HepG2 (cell line): ENCODE data around the gene GLIS2. TPM values are rescaled to one million over a fixed set of nuclear protein-coding genes. Genes with fewer than 3 reads are reported as not detected.

Experiments
- ATF4 ChIP-seq, 2 experiments: fragments of 450-650 bp in 1 of 2; sonication (generic) in 1 of 2; formaldehyde crosslinking; IDR thresholded peaks; 2 replicates each; pipeline versions ENCODE4 v1.5.0 to v1.8.0; 2020 to 2022; ENCODE audit warnings: mild to moderate bottlenecking in 1 of 2, missing genetic modification reagents in 1 of 2
- CBFB ChIP-seq: sonication (generic); formaldehyde crosslinking; IDR thresholded peaks from 2 replicates; pipeline ENCODE4 v1.4.0; 2020; ENCODE audit warnings: missing genetic modification reagents
- FOXC1 ChIP-seq: sonication (generic); formaldehyde crosslinking; IDR thresholded peaks from 2 replicates; pipeline ENCODE4 v1.8.0; 2022; ENCODE audit warnings: mild to moderate bottlenecking, missing genetic modification reagents, borderline replicate concordance
- HNRNPK ChIP-seq: fragments of 200-400 bp; formaldehyde crosslinking; IDR thresholded peaks from 2 replicates; pipeline ENCODE4 v1.6.1; 2018; ENCODE audit warnings: low read length, low read depth, moderate library complexity, mild to moderate bottlenecking; ENCODE audit not compliant: poor library complexity, severe bottlenecking
- HOMEZ ChIP-seq: IDR thresholded peaks from 2 replicates; pipeline ENCODE4 v1.6.1; 2016; ENCODE audit warnings: low read depth
- JUND ChIP-seq: sonication (generic); formaldehyde crosslinking; IDR thresholded peaks from 2 replicates; pipeline ENCODE4 v1.8.0; 2022; ENCODE audit warnings: mild to moderate bottlenecking, missing genetic modification reagents
- KDM2A ChIP-seq: sonication (generic); formaldehyde crosslinking; IDR thresholded peaks from 2 replicates; pipeline ENCODE4 v1.4.0; 2020; ENCODE audit warnings: low read depth, missing genetic modification reagents, borderline replicate concordance
- NBN ChIP-seq: fragments of 450-650 bp; conservative IDR thresholded peaks from 2 replicates; pipeline ENCODE4 v1.6.1; 2017
- RAD51 ChIP-seq: fragments of 450-650 bp; IDR thresholded peaks from 2 replicates; pipeline ENCODE4 v1.6.1; 2016; ENCODE audit warnings: borderline replicate concordance
- SAFB2 ChIP-seq: sonication (generic); formaldehyde crosslinking; IDR thresholded peaks from 2 replicates; pipeline ENCODE4 v1.5.1; 2020; ENCODE audit warnings: missing genetic modification reagents, low read depth, mild to moderate bottlenecking, borderline replicate concordance
- TAF15 ChIP-seq: fragments of 200-400 bp; formaldehyde crosslinking; IDR thresholded peaks from one replicate; pipeline ENCODE4 v1.6.1; 2018; ENCODE audit warnings: mild to moderate bottlenecking, low read depth, low read length; ENCODE audit not compliant: poor library complexity, severe bottlenecking
- ZNF350 ChIP-seq: sonication (generic); formaldehyde crosslinking; IDR thresholded peaks from 2 replicates; pipeline ENCODE4 v1.4.0; 2020; ENCODE audit warnings: mild to moderate bottlenecking, low read depth, missing genetic modification reagents, borderline replicate concordance
- ZNF367 ChIP-seq: sonication (generic); formaldehyde crosslinking; IDR thresholded peaks from 2 replicates; pipeline ENCODE4 v1.4.0; 2020; ENCODE audit warnings: missing genetic modification reagents, borderline replicate concordance
- ZNF510 ChIP-seq: sonication (generic); formaldehyde crosslinking; IDR thresholded peaks from 2 replicates; pipeline ENCODE4 v1.4.0; 2020; ENCODE audit warnings: low read depth, mild to moderate bottlenecking, missing genetic modification reagents
- ZNF556 ChIP-seq: sonication (generic); formaldehyde crosslinking; IDR thresholded peaks from 2 replicates; pipeline ENCODE4 v1.4.0; 2020; ENCODE audit warnings: mild to moderate bottlenecking, missing genetic modification reagents, borderline replicate concordance
- ZNF619 ChIP-seq: sonication (generic); formaldehyde crosslinking; IDR thresholded peaks from 2 replicates; pipeline ENCODE4 v1.4.0; 2020; ENCODE audit warnings: mild to moderate bottlenecking, missing genetic modification reagents
- polyA plus RNA-seq, 8 experiments: library from polyadenylated mRNA; depleted of rRNA in 3 of 8; stranded (reverse) in 7 of 8; unstranded in 1 of 8; fragments of >200 nt; fragmentation: Illumina TruSeq in 4 of 8; extraction: Trizol in 4 of 8; gene quantifications; 2 replicates each; pipeline versions ENCODE4 v1.2.1 to v1.2.3, GENCODE V29; 2011 to 2016; ENCODE audit warnings: low read depth in 4 of 8, missing spikeins in 1 of 8, mixed read lengths in 1 of 8; ENCODE audit not compliant: insufficient read depth in 1 of 8
- total RNA-seq, 5 experiments: library from RNA; depleted of rRNA; stranded (reverse); fragments of >200 nt; fragmentation: Illumina TruSeq; extraction: Trizol; gene quantifications; 2 replicates each; pipeline ENCODE4 v1.2.3, GENCODE V29; 2016; ENCODE audit warnings: low read depth in 1 of 5
- TF ChIP-seq, protein P1 (sequence below): sonication (generic); formaldehyde crosslinking; IDR thresholded peaks from 2 replicates; pipeline ENCODE4 v1.5.0; 2020; ENCODE audit warnings: mild to moderate bottlenecking, missing genetic modification reagents, borderline replicate concordance
- TF ChIP-seq, protein P2 (sequence below): sonication (generic); formaldehyde crosslinking; IDR thresholded peaks from 2 replicates; pipeline ENCODE4 v1.4.0; 2020; ENCODE audit warnings: missing genetic modification reagents
- TF ChIP-seq, protein P3 (sequence below): sonication (generic); formaldehyde crosslinking; IDR thresholded peaks from 2 replicates; pipeline ENCODE4 v1.4.0; 2020; ENCODE audit warnings: low read depth, mild to moderate bottlenecking, missing genetic modification reagents

Gene GLIS2
- total and polyA plus RNA-seq, 2 of the 13 experiments (the other 11 are each of a cell fraction or from before 2014, with no cell fraction given), result 0.28 to 0.29 TPM

DNA sequence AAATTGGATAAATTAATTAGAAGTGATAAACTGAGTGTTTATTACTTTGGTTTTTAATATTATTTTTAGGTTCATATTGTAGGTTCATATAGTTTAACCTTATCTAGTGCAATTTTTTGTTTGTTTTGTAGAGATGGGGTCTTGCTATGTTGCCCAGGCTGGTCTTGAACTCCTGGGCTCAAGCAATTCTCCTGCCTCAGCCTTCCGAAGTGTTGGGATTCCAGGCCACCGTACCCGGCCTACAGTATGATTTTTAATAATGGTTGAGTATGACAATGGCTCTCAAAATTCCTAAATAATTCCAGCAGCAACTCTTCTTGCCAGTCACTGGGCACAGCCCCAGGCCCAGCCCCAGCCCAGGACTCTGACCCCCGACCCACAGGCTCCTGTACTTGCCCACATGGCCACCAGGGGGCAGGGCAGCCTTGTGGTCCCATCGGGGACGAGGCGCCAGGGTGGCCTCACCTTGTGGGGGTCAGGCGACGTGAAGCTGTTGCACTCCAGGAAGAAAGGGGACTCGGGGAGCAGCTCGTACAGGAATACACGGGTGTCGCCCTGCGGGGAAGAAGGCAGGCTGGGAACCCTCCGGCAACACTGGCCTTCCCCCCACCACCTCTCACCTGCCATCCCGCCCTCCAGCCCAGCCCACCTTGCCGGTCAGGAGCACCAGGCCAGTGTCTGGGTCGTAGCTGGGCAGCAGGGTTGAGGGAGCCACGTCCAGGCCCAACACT is 43.1 kb downstream of the GLIS2 start (continued):
- TF ChIP-seq ZNF619 (0 out of 2 replicates have a peak, but pooled peaks have one; percentile 57), KDM2A (CRISPR knock-in tag) (peak; percentile 67; the same call in 1 of the 2 replicates), ZNF367 (CRISPR knock-in tag) (no peak), HNRNPK (no peak), TAF15 (no peak), ZNF350 (CRISPR knock-in tag) (no peak; the same call in 1 of the 2 replicates), FOXC1 (CRISPR knock-in tag) (0 out of 2 replicates have a peak, but pooled peaks have one; percentile 23), ZNF510 (CRISPR knock-in tag) (no peak), RAD51 (no peak), CBFB (CRISPR knock-in tag) (no peak), HOMEZ (CRISPR knock-in tag) (no peak), NBN (no peak), ZNF556 (CRISPR knock-in tag) (no peak), SAFB2 (CRISPR knock-in tag) (no peak), JUND (CRISPR knock-in tag) (no peak), ATF4 (CRISPR knock-in tag; IDR thresholded peaks at IDR 0.05) (no peak)
- TF ChIP-seq, protein P1, sequence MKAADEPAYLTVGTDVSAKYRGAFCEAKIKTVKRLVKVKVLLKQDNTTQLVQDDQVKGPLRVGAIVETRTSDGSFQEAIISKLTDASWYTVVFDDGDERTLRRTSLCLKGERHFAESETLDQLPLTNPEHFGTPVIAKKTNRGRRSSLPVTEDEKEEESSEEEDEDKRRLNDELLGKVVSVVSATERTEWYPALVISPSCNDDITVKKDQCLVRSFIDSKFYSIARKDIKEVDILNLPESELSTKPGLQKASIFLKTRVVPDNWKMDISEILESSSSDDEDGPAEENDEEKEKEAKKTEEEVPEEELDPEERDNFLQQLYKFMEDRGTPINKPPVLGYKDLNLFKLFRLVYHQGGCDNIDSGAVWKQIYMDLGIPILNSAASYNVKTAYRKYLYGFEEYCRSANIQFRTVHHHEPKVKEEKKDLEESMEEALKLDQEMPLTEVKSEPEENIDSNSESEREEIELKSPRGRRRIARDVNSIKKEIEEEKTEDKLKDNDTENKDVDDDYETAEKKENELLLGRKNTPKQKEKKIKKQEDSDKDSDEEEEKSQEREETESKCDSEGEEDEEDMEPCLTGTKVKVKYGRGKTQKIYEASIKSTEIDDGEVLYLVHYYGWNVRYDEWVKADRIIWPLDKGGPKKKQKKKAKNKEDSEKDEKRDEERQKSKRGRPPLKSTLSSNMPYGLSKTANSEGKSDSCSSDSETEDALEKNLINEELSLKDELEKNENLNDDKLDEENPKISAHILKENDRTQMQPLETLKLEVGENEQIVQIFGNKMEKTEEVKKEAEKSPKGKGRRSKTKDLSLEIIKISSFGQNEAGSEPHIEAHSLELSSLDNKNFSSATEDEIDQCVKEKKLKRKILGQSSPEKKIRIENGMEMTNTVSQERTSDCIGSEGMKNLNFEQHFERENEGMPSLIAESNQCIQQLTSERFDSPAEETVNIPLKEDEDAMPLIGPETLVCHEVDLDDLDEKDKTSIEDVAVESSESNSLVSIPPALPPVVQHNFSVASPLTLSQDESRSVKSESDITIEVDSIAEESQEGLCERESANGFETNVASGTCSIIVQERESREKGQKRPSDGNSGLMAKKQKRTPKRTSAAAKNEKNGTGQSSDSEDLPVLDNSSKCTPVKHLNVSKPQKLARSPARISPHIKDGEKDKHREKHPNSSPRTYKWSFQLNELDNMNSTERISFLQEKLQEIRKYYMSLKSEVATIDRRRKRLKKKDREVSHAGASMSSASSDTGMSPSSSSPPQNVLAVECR (CRISPR knock-in tag), result 0 out of 2 replicates have a peak, but pooled peaks have one; percentile 32
- TF ChIP-seq, protein P2, sequence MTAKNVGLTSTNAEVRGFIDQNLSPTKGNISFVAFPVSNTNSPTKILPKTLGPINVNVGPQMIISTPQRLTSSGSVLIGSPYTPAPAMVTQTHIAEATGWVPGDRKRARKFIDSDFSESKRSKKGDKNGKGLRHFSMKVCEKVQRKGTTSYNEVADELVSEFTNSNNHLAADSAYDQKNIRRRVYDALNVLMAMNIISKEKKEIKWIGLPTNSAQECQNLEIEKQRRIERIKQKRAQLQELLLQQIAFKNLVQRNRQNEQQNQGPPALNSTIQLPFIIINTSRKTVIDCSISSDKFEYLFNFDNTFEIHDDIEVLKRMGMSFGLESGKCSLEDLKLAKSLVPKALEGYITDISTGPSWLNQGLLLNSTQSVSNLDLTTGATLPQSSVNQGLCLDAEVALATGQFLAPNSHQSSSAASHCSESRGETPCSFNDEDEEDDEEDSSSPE, result peak; percentile 26; the same call in 1 of the 2 replicates
- TF ChIP-seq, protein P3, sequence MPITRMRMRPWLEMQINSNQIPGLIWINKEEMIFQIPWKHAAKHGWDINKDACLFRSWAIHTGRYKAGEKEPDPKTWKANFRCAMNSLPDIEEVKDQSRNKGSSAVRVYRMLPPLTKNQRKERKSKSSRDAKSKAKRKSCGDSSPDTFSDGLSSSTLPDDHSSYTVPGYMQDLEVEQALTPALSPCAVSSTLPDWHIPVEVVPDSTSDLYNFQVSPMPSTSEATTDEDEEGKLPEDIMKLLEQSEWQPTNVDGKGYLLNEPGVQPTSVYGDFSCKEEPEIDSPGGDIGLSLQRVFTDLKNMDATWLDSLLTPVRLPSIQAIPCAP (CRISPR knock-in tag), result no peak
